GM10266 (cell line): ENCODE measurements around the gene CCDC116.
A peak's percentile ranks its signal among the peaks of the same experiment; 100 is the strongest.

ENCODE experiments used
- DNase-seq: peaks from one replicate; pipeline ENCODE4 v3.0.0; 2012; ENCODE audit errors: extremely low spot score
- CTCF ChIP-seq: IDR thresholded peaks from 2 replicates; pipeline ENCODE4 v1.5.1; 2012; ENCODE audit warnings: mild to moderate bottlenecking, low read depth; ENCODE audit not compliant: control insufficient read depth, insufficient read depth; ENCODE audit errors: missing control alignments

Gene CCDC116, protein sequence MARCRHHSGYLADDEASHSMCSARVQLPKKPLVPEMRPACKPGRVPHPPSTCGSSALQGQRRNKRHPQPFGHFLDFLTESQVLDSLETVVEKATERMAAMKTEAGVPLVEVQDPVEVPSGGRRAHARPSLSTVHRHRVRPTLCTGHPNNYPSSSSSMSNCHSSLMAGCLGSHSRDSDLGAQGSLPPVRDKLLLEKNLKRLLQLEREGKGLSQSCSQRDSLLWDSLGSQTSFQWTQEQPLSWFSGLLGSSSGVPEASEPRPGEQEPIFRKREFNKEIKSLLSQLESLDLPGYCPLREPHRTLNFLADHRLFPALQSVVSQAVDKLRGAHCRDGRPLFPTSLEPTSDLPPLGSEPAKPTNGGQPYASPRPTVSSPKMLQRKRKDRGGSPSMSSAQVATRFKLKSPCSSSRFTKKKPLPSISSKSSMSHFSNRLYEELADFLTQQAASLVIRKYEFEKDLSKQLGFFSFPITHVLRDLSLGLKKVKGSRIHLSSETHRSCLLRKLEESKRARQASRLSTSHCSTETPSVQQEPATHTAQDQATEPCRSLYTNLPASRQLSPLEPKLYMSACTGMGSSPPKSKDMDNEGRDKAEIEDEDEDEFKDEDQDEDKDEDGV

DNA sequence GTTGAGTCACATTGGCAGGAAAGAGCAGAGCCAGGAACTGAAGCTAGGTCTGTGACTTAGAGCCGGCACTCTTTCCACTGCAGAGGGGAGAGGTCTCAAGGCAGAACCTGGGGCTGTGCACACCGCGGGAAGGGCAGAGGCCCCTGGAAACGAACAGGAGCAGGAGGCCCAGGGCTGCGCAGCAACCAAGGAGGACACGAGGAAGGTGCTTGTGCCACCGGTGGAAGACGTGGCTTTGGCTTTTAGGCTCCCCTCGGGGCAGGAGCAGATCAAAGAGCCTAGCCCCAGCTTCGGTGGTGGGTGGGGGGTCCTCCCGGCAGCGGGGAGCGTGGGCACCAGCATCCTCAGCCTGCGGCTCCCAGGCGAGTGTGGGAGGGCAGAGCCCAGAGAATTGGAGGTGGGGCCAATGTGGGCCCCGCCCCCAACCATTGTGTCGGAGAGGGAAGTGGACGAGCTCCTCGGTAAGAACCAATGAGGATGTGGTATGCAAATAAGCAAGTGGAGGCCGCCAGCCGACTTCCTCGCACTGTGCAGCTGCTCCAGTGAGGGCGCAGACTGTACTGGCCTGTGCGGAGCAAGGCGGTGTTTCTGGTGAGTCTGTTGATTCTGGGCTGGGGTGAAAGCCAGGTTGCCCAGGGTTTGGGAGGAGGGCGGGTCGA lies at the start of gene CCDC116:
TSS of gene CCDC116 (plus strand) at position 524 of the 659 bp plus-strand sequence. CDS start 422 bp downstream, outside the sequence.
- no peak for TF ChIP-seq CTCF
- DNase-seq, result no peak

DNA sequence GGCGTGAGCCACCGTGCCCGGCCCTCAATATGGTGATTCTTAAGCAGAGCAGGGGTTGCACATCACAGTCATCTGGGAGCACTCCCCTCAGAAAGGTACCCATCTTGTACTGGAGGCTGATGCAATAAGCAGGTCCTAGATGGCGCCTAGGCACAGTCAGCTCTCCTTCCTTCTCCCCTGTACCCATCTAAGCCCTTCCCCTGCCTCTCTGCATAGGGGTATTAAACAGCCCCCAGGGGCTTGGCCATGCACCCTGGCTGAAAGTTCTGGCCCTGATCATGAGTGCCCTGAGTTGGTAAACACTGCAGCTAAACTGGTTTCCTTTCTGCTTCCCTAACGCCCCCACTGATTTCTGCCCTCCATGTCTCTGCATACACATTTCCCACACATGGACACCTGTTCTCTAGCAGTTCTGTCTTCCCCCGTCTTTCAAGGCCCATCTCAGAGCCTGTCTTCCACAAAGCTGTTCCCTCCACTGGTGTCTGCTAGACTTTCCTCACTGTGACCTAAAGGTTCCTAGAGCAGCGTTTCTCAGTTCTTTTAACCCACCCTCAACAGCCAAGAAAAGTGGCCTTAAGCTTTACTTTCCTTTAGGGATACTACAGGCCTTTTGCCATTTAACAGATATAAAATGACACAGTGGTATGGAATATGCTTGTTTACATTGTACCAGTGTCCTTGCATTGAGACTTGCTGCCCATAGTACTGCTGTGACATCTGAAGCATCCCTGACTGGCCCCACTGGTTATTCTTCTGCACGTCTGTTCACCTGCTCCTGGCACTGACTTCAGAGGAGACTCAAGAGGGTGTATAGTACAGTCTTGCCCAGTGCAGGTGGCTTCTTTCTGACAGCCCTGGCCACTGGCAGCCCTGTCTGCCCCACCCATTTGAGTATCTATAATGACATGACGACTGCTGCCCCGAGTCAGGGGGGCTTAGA lies 49.5 kb upstream of the CCDC116 start:
- no peak for DNase-seq
- TF ChIP-seq CTCF, result no peak

DNA sequence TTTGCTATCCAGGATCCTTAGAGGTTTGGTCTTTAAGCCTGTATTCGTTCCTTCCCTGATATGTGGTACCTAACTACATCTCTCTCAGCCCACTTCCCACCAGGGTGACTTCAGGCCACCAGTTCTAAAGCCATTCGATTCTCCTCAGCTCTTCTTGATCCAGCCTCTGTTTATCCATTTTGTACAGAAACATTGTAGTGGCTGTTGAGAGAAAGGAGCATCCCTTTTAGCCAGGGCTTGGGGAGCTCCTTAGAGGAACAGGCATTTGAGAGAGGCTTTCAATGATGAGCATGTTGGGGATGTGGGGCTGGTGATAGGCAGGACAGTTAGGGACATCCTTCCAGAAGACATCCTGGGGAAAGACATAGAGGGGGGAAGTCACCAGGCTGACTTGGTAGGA lies 47.2 kb upstream of the CCDC116 start:
- DNase-seq, result no peak
- TF ChIP-seq CTCF, result no peak

- peak; percentile 78 for DNase-seq
- no peak for TF ChIP-seq CTCF
Measured at GRCh38 chr22:21587803-21588611, 44.6 kb upstream of the CCDC116 start.

DNA sequence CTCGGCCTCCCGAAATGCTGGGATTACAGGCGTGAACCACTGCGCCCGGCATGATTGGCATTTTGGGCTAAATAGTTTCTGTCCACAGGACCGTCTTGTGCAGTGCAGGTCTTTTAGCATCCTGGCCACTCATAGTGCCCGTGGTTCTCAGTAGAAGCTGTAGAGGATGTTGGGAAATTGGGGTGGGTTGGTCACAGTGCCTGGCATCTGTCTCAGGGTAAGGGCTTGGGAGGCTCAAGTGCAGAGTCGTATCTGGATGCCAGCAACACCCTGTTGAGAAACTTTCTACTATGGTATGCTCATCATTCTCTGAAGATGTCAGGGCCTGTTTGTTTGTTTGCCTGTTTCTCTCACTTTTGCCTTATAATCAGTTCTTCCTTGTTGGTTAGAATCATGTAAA lies 43.2 kb upstream of the CCDC116 start:
- no peak for DNase-seq

More for the DNA sequence above, 43.2 kb upstream of the CCDC116 start:
- no peak for TF ChIP-seq CTCF
